GM18507 (cell line): ENCODE data around the gene ING4.

Experiments
- DNase-seq: peaks from one replicate; pipeline ENCODE4 v3.0.0; 2011; ENCODE audit warnings: low read depth; ENCODE audit not compliant: insufficient read length; ENCODE audit errors: extremely low spot score
- FAIRE-seq: peaks from 2 replicates; lab custom pipeline; 2011; peaks lifted over from hg19 to GRCh38; lab: Jason Lieb, UNC

Gene ING4

DNA sequence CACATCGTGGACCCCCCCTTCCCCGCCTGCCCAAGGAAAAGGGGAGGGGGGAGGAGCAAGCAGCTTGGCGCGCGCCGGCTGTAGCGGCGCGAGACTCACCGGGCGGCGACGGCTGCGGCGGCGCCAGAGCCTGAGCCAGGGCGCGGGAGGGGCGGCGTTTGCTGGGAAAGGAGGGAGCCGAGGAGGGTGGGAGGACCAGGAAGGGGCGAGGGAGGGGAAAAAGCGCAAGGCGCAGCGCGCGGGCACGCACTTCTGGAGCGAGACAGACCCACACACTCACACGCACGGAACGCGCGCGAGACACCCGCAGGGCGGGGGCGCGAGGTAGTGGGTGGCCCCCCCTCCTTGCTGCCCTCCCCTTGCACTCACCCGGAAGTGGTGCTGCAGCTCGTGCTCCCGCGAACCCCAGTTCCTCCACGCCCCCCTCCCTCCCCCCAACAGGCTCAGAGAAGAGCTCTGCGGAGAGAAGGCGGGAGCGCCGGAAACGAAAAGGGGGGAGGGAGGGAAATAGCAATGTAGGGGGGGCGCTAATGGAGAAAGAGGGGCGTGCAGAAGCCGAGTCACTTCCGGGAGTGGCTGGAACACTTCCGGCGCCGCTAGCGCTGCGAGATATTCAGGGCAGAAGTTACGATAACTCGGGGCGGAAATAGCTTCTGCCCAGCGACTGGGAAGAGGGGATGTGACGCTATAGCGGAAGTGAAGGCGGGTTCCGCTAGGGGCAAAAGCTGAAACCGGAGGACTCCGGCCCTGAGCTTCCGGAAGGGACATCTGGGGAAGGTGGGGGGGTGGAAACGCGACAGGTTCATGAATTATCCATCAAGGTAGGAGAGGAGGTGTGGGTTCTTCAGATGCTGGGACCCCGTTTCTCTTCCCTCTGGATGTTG, 26.3 kb upstream of the ING4 start, which contains the start of gene ZNF384:
Gene ZNF384 (minus strand): TSS at position 377 of the 884 bp plus-strand sequence. CDS start 9,855 bp downstream, outside the sequence.
- FAIRE-seq: peak; percentile 100
- DNase-seq: peak; percentile 93

DNA sequence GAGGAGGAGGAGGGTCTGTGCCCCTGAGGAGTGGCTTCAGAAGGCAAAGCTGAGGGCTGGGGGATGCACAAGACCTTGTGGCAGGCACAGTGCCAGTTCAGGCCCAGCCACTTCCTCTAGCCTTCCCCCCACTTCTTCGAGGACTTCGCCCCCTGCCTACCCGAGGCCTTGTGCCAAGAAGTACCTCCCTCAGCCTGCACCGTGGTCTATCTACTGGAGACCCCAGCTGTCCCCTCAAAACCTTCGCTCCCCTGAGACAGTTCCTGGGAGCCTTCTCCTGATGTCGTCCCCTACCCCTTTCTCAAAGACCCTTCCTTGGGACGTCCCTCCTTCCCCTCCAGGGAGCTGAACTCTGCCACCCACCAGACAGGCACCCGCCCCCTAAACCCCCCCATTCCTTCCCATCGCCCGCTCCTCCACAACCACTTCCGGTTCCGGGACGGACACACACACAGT, 25.7 kb upstream of the ING4 start:
- FAIRE-seq (no peak), DNase-seq (peak; percentile 68)

DNA sequence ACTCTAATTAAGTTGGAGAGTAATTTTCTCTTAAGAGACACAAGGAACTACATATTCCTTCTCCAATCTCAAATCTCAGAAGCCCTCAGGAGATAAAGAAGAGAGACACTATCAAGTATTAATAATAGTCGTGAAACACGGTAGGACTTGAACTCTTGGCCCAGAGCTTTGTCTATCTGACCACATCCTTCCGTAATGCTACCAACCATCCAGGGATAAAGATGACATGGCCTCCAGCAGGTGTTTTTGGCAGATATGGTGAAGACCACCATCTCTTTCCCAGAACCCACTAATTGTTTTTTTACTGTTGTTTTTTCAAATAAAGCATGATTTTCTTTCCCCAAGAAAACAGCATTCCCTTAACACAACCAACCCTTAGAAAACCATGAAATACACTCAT, 22.9 kb upstream of the ING4 start:
- FAIRE-seq (no peak), DNase-seq (no peak)

DNA sequence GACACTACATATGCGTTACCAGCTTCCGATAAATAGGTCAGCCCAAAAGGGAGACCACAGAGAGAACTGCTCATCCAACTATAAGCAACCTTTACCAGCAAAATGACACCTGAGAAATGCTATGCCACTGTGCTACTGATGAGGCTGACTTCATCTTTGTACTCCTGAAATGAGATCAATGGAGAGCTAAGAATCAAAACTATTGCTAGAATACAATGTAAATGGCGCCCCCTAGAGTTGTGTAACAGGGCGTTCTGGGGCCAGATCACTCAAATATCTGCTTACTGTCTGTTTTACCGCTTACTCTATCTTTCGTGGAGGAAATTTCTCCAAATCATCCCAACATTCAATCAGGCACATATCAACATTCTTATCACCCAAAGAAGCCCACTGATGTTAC, 21.7 kb upstream of the ING4 start:
- no peak for FAIRE-seq
- DNase-seq: no peak

DNA sequence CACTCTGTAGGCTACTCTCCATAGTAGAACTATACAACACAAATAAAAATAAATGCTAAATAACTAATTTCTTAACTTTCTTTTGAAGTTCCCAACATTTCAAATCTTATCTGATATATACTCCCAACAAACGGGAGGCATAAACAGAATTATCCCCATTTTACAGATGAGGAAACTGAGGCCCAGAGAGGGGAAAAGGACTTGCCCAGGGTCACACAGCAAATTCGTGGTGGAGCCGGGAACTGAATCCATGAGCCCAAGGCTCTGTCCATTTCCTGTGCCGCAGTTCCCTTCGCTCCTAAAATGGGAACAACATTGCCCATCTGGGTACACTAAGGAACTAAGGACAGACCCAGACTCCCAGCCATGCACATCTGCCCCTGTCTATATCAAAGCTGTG, 14.0 kb upstream of the ING4 start:
- DNase-seq: no peak
- FAIRE-seq: no peak

DNA sequence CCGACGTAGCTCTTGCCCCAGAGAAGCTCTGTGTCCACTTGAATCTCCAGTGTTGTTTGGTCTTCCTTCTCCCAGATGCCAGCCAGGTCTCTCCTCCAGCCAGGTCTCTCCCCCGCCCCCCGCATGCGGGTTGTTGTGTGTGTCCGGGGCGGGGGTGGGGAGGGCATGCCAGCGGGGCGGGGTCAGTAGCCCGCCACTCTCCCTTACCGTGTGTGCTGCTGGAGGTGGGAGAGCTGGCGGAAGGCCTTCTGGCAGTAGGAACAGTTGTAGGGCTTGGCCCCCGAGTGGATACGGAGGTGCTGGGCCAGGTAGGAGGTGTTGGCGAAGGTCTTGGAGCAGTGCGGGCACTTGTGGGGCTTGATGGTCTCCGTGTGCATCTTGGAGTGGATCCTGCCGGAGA, 9.2 kb upstream of the ING4 start:
- no peak for FAIRE-seq

DNA sequence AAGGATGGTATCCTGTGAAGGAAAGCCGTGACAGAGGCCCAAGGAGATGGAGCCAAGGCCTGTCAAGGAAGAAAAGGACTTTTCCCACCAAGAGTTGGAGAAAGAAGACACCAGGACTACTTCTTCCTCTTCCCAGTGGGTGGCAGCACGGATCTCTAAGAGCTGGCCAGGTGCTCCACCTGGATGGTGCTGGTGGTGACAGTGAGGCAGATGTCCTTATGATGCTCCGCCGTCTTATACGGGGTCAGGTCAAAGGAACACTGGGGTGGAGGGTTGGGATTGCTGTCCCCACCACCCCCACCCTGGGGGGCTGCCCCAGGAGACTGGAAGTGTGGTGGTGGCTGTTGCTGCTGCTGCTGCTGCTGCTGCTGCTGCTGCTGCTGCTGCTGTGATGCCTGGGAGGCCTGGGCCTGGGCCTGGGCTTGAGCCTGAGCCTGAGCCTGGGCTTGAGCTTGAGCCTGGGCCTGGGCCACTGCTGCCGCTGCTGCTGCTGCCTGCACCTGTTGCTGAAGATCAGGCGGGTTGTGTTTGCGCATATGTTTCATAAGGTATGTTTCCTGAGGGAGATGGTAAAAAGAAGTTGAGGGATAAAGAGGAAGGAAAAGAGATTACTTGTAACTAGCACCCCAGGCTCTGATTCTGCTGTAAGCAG, 4.8 kb upstream of the ING4 start:
- FAIRE-seq (no peak), DNase-seq (no peak)

More for the DNA sequence above, 9.2 kb upstream of the ING4 start:
- no peak for DNase-seq

DNA sequence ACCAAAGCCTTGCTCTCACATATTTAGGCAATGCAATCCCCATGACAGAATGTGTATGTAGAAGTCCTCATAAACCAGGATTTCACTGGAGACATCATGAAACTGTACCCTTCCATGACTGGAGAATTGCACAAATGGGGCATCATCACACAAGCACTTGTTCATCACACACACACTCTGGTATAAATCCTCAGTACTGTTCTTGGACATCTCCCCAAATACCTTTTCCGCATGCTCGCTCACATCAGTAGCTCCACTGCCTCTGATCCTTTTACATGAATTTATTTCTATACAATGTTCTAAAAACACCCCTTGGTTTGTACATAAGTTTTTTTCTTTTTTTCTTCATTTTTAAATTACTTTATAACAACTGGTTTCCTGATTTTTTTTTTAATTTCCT, 3.3 kb upstream of the ING4 start:
- no peak for FAIRE-seq
- DNase-seq: no peak

DNA sequence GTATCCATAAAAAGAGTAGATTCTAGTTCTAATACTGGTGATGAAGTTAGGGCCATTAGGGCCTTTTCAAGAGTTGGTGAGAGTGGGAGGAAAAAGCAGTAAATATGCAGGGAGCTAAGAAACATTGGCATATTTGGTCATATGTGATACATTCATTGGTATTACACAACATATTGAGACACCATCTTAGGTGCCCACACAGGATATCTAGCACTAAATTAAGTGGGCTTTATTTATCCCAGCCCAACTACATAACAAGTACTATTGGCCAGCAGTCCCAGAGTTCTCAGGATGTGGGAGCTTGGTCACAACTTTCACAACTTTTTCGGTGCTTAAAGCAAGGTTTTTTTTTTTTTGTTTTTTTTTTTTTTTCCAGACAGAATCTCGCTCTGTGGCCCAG, 2.0 kb upstream of the ING4 start:
- no peak for DNase-seq
- no peak for FAIRE-seq

DNA sequence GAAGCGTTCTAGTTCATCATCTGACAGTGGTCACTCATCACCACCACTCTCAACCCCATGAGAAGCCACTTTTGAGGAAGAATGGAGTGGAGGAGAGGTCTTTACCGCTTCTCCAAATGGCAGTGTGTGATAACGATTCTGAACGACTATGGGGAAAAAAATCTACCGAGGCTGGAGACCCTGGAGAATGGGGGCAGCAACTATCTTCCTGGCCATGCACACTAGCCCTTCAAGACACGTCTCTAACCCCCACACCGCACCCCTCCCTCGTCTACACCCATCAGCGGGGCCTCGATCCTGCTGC, 365 bp downstream of the ING4 start:
- no peak for FAIRE-seq
- no peak for DNase-seq

DNA sequence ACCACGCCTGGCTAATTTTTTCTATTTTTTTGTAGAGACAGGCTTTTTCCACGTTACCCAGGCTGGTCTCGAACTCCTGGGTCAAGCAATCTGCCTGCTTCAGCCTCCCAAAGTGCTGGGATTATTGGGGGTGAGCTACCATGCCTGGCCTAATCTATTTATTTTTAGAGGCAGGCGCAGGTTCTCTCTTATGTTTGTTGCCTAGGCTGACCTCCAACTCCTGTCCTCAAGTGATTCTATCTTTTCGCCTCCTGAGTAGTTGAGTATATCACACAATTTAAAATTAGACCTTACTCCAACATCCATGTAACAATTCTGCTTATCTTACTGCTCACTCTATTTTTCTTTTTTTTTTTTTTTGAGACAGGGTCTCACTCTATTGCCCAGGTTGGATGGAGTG, 8.9 kb downstream of the ING4 start:
- FAIRE-seq (no peak), DNase-seq (no peak)

DNA sequence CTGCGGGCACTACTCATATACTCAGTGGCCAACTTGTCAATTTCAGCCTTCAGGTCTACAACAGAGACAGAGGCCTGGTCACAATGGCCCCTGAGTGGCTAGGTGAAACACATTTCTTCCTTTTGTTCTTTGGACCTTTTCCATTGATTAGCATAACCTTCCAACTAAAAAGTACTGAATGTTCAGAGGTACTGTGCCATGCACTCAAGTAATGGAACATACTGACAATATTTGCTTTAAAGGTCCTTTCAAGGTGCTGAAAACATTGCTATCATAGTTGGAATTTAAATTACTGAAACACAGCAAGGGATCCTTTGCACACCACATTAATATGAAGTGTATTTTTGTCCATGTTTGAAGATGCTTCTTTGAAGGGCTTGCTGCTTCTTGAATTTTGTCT, 9.6 kb downstream of the ING4 start:
- FAIRE-seq (no peak), DNase-seq (no peak)

DNA sequence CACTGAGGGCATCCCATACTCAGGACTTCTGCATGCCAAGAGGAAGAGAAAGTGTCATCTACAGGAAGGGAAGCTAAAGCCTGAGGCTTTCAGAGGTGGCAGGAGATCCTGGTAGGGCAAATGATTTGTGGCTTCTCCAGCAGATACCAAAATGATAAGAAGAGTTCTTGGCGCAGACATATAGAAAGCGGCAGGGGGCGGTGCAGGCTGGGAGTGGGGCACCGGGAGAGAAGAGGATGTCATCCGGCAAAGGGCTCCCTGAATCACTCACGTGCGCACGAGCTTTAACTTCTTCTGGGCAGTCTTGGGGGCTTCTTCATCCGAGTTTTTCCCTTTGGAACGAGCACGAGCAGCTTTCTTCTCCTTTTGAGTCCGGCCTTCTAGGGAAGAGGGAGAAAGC, 10.5 kb downstream of the ING4 start:
- FAIRE-seq: no peak
- no peak for DNase-seq

DNA sequence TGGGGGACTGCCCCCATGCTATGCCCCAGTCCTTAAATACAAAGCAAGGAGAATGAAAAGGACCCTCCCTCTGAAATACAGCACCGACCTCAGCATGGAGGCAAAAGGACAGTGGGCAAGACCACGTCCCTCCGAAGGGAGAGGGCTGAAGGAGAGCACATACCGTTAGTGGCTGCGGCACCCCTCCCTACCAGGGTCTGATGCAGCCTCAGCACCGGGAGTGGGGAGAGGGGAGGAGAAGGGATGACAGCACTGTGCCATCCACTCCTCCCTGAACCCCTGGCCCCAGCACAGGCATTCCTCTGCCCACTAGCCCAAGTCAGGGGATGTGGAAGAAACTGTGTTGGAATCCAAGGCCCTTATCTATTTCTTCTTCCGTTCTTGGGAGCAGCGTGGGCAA, 12.1 kb downstream of the ING4 start:
- DNase-seq (no peak), FAIRE-seq (no peak)

DNA sequence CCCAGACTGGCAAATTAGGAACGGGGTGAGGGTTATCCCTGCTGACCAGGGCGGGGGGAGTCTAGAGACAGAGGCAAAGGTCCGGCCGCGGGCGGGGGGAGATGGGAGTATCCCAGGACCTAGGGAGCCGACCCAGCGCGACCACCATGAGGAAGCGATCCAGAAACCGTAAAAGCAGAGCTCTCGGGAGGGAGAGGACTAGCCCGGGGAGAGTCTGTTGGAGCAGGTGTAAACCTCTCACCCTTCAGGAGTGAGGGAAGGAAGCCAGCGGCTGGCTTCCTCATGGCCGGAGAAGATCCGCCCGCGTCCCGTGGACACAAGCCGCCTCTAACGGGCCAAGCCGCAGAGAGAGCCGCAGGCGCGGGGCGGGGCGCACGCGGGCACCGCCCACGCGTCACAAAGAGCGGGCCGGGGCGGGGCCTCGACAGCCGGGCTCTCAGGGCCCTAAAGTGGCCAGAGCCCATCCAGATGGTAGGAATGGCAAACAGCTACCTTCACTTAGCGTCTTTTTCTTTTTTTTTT, 15.8 kb downstream of the ING4 start, which contains the start of gene ACRBP:
Gene ACRBP (minus strand): TSS at position 350 of the 522 bp plus-strand sequence. CDS start 66 bp downstream, at position 284.
- peak; percentile 66 for DNase-seq
- peak; percentile 70 for FAIRE-seq

DNA sequence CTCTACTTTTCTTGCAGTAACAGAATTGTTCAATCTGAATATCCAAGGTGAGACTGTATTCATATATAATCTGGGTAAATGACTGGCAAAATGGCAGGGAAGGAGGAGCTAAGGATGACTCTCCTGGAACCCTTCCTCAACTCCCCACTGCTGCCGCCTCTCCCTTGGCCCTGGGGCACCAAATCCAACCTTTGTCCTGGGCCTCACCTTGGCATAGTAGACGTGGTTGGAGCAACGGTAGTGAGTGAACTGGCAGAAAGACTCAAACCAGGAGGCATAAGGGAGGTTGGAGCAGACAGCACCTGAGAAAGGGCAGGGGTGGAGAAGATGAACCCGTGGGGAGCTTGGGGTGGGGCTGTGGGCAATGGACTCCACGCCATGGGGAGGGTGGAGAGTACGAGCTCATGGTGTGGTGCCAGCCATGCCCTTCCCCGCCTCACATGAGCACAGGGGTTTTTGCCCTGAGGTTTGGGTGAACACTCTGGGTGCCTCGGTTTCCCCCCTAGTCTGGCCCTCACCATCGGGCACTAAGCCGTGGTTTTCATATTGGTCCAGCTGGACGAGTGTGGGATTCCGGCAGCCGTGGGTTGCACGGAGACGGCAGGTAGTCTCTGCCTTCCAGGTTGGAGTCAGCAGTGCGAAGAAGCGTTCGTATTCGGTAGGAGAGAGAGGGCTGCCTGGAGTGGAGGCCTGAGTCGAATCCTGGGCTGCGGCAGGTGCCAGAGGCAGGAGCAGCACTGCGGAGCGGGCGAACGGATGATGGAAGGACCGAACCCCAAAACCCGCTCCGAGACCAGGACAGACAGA, 16.4 kb downstream of the ING4 start:
- DNase-seq: no peak
- no peak for FAIRE-seq

DNA sequence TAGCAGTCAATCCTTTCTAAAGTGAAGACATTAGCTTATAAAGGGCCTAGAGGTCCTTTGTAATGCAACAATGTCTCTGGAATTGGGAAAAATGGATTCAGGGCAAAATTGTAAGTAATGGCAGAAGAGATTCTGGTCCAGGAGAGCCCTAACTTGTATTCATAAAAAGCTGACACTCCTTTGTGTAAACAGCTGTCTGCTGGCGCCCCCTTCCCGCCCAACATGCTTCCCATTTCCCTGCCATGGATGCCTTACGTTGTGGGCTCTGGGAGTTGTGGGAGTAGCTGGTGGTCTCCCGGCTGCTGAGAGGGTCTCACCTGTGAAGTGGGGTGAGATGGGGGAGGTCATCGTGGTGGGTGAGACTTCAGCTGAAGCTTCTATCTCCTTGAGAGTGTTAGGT, 18.0 kb downstream of the ING4 start:
- DNase-seq (no peak), FAIRE-seq (no peak)

DNA sequence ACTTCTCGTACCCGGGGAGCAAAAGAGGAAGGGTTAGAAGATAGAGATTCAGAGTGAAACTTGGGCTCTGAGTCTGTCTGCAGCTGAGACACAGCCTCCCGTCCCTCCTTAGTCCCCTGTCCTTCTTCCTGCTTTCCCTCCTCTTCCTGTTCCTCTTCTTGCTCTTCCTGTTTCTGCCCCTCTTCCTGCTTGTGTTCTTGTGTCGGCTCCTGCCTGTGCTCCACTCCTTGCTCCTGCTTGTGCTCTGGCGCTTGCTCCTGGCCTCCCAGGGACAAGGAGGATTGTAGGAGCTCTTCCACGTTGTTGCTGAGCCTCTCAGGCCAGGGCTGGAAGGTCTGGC, 18.7 kb downstream of the ING4 start:
- FAIRE-seq (peak; percentile 82), DNase-seq (no peak)

DNA sequence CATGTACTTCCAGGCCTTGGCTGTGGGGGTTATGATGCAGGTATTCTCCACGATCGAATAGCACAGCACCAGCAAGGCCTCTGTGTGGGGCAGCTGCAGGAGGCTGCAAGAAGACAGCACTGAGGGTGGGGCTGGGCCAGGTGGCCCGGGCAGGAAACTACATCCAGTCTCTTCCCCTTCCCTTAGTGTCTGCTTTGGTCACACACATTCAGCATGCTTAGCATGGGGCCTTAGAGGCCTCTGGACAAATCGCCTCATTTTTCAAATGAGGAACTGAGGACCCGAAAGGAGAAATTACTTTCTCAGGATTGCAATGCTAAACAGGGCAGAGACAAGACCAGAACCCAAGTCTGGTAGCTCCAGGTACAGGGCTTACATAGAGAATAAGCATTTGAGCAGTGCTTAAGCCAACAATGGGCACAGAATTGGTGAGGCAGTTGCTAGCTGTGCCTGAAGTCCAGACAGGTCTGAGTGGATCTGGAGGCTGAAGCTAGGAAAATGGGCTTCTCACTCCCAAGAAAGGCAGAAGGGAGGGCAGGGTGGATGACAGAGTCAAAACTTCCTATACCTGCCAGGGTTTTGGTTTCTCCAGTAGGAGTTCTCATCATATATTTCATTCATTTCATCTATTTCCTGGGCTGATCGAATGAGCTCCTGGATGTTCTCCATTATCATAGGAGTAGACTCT, 19.2 kb downstream of the ING4 start:
- DNase-seq (no peak), FAIRE-seq (no peak)

DNA sequence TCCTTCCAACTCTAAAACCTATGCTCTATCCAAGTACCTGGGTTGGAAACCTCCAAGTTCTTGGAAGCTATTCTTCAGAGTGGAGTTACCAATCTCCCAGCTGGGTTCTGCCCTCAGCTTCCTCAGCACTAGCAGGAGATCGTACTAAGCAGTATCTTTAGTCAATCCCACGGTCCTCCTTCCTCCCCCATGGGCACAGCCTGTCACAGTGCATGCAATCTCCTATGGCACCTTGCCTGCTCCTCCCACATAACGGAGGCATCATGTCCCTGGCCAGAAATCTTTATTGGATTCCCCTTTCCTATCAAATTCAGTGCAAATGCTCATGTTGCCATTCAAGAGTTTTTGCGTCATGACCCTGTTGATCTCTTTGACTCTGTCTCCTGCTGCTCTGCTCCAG, 21.8 kb downstream of the ING4 start:
- no peak for DNase-seq
- no peak for FAIRE-seq
